Effector memory CD8-positive, alpha-beta T cell (primary cell): ENCODE results near the gene LDLRAD3.

Source experiments
- ATAC-seq: fragments of 150-1000 bp; cut with Tn5 transposase; replicated peaks from 2 replicates; pipeline ENCODE4 v1.10.0; 2021; ENCODE audit warnings: mild to moderate bottlenecking, moderate library complexity
- DNase-seq, 3 experiments: peaks; one replicate each; pipeline ENCODE4 v3.0.0; 2021
- H3K27ac Mint-ChIP-seq, 2 donors: one replicate each; pipeline ENCODE4 v1.8.0; 2022; ENCODE audit warnings: mild to moderate bottlenecking in 2 of 2, mixed read lengths in 2 of 2, moderate library complexity in 2 of 2
- H3K27me3 Mint-ChIP-seq, 2 donors: one replicate each; pipeline ENCODE4 v1.8.0; 2022; ENCODE audit warnings: mixed read lengths in 2 of 2
- H3K36me3 Mint-ChIP-seq: one replicate; pipeline ENCODE4 v1.8.0; 2022; ENCODE audit warnings: mild to moderate bottlenecking, moderate library complexity, mixed read lengths; ENCODE audit not compliant: insufficient read depth
- H3K4me1 Mint-ChIP-seq, 2 donors: one replicate each; pipeline ENCODE4 v1.8.0; 2022; ENCODE audit warnings: low read depth in 2 of 2, mixed read lengths in 2 of 2
- H3K4me3 Mint-ChIP-seq, 2 donors: one replicate each; pipeline ENCODE4 v1.8.0; 2022; ENCODE audit warnings: mild to moderate bottlenecking in 2 of 2, mixed read lengths in 2 of 2, moderate library complexity in 2 of 2
- H3K9me3 Mint-ChIP-seq, 2 donors: one replicate each; pipeline ENCODE4 v1.8.0; 2022; ENCODE audit warnings: mixed read lengths in 2 of 2

The LDLRAD3 gene

DNA sequence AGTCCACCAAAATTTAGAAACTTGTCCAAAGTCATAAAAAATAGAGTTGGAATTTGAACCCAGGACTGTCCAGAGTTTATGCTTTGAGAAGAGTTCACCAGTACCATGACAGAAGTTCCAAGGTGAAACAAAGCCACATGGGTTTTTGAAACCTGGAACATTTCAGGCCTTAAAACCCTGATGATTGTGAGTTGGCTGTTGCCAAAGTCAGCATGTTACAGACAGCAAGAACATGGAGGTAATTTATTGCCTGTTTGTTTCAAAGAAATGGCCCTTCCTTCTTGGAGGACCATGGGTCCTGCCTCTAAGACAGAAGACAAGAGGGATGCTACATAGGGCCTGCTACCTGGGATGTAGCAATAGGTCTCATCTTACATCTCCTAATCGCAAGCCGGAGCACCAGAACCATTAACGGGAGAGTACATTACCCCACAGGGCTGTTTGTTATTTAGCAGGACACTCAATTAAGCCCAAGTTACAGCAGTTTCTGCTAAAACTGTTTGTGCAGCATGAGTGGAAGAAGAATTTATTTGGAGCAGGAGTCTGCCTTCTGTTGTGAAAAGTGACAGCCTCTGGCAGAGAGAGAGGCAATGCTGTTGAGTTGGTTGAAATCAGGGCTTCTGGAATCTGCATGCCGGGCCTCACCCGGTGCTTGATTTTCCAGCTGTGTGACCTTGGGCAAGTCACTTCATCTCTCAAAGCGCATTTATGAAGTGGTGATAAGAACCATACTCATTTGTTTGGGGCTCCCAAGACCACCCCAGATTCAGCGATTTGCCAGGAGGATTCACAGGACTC, 136.2 kb downstream of the LDLRAD3 start:
- no peaks in the 10 kb centered on the region for H3K9me3 Mint-ChIP-seq
- H3K36me3 Mint-ChIP-seq: no peaks in the 10 kb centered on the region
- H3K27me3 Mint-ChIP-seq: peaks cover 14 to 28% of the 10 kb centered on the region in 2 donors
- no peak overlapping the region for H3K27ac Mint-ChIP-seq
- ATAC-seq (no peak), DNase-seq (no peak)
- no peak overlapping the region for H3K4me3 Mint-ChIP-seq
- no peaks in the 10 kb centered on the region for H3K4me1 Mint-ChIP-seq

DNA sequence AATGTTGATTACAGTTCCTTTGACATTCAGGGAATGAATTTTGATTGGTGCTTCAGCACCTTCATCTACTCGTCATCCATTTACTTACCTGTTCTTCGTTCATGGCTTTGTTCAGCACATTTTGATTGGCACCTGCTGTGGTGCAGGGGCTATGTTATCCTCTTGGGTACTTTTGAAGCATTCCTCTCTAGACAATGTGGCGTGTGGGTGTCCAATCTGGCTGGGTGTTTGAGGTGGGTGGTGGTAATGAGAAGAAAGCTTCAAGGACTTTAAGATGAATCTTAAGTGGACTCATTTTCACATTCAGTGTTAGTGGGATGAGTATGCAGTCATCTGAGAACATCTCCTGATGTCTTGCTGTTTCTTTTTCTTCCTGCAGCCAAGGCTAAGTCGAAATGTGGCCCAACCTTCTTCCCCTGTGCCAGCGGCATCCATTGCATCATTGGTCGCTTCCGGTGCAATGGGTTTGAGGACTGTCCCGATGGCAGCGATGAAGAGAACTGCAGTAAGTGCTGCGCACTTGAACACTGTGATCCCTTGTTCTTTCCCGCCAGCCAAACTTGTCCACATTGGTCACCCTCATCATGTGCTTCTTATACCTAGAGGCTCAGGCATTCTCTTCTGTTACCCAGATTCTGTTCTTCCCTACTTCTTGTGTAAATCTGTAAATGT, 137.5 kb downstream of the LDLRAD3 start:
- DNase-seq: no peak
- Mint-ChIP-seq H3K4me3 (no peak overlapping the region), H3K36me3 (no peaks in the 10 kb centered on the region), H3K9me3 (no peaks in the 10 kb centered on the region), H3K4me1 (no peaks in the 10 kb centered on the region), H3K27ac (no peak overlapping the region), H3K27me3 (peaks cover 8 to 26% of the 10 kb centered on the region in 2 donors)
- ATAC-seq: no peak

DNA sequence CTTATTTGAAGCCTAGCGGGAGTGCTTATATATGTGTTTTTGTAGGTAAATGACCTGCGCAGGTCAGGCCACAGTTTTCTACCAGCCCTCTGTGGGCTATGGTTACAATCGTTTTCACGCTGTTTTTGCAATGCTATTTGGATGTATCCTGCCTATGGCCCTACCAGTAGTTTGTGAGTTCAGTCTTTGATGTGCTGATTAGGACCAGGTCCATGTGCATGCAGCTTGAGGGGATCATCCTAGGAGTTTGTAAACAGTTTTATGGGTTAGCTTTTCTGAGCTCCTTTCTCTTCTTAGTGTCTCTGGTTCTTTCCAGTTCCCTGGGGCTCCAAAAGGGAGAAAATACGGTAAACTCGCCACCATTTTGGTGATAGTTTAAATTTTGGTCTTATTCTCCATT, 142.5 kb downstream of the LDLRAD3 start:
- H3K9me3 Mint-ChIP-seq: no peaks in the 10 kb centered on the region
- DNase-seq (no peak), ATAC-seq (no peak)
- no peaks in the 10 kb centered on the region for H3K4me1 Mint-ChIP-seq
- H3K27me3 Mint-ChIP-seq: peaks cover 20 to 32% of the 10 kb centered on the region in 2 donors
- peaks cover 2% of the 10 kb centered on the region for H3K36me3 Mint-ChIP-seq
- H3K4me3 Mint-ChIP-seq: no peak overlapping the region
- H3K27ac Mint-ChIP-seq: no peak overlapping the region

DNA sequence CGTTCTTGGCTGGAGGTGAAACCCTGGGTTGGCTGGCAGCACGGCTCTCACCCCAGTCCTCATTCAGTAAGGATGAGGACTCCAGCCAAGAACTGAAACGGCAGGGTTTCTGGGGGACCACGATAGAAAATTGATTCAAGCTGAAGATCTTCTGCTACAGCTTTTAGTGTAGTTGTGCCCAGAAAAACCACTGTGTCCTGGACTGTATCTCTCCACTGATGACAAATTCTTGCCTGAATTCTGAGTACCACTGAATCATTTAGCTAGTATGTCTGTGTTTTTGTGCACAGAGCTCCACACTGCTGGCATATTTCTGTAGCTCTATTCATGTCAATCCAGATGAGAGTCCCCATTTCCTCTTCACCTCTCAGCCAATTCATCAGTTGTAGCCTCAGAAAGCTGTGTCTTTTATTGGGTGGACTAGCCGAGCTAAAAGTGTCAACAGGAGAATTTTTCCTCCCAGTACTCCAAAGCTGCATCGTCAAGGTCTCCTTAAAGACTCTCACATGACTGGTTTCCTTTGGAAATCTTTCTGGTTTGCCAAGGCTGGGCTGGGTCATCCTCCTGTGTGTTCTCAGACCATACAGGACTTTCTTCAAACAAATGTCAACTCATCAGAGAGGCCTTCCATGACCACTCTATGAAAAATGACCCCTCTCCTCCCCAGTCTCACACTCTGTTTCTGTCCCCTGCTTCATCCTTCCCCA, 144.6 kb downstream of the LDLRAD3 start:
- Mint-ChIP-seq H3K4me3 (no peak overlapping the region), H3K9me3 (no peaks in the 10 kb centered on the region)
- no peak for ATAC-seq

DNA sequence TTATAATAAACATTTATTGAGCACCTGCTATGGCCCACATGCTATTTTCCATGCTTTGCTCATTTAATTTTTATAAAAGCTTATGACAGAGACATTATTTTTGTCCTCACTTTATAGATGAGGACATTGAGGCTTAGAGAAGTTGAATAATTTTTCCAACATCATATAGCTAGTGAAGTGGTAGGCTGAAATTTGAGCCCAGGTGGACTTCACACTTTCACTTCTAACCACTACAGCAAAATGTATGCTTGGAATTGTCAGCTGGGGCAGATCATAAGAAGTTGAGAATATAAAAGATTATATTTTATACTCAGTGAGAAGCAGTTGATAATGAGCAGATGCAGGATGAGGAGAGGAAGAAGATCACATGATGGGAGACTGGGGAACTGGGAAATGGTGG, 146.1 kb downstream of the LDLRAD3 start:
- no peak for ATAC-seq
- Mint-ChIP-seq H3K36me3 (peaks cover 2% of the 10 kb centered on the region), H3K4me1 (no peaks in the 10 kb centered on the region), H3K27me3 (peaks cover 48 to 55% of the 10 kb centered on the region in 2 donors), H3K27ac (no peak overlapping the region), H3K9me3 (no peaks in the 10 kb centered on the region), H3K4me3 (no peak overlapping the region)
- DNase-seq: no peak

More for the DNA sequence above, 144.6 kb downstream of the LDLRAD3 start:
- no peak overlapping the region for H3K27ac Mint-ChIP-seq
- H3K36me3 Mint-ChIP-seq: peaks cover 2% of the 10 kb centered on the region
- peaks cover 38 to 44% of the 10 kb centered on the region in 2 donors for H3K27me3 Mint-ChIP-seq
- DNase-seq: no peak
- H3K4me1 Mint-ChIP-seq: no peaks in the 10 kb centered on the region

DNA sequence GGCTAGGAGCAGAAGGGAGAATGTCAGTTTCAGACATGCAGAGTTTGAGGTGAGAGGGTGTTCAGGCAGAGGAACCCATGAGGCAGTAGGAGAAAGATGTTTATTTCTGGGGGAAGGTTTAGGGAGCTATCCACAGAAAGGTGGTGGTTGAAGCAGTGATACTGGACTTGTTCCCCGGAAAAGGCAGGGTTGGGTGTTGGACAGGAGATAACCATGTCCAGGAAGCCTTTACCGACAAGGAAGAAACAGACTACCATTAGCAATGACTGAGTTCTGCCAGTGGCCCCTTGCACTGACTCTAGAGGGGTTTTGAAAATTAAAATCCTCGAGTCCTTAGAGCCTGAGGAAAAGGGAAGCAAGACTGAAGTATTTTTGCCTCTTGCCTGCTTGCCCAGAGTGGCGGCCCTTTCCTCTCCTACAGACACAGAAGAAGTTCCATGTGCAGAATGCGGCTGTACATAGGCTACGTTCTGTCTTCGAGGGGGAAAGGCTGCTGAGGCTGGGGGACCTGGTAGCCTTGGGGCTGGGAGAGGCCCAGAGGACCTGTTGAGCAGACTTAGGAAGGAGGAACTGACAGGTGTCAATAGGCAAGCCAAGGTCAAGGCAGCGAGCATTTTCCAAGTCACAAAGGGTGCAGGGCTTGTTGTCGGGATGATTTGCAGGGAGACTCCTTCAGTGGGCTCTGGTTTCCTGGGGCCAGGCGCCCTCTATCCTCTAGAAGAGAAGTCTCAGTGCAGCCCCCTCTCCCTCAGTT, 146.7 kb downstream of the LDLRAD3 start:
- no peaks in the 10 kb centered on the region for H3K9me3 Mint-ChIP-seq
- peaks cover 2% of the 10 kb centered on the region for H3K36me3 Mint-ChIP-seq
- no peaks in the 10 kb centered on the region for H3K4me1 Mint-ChIP-seq
- DNase-seq (no peak), ATAC-seq (no peak)
- no peak overlapping the region for H3K27ac Mint-ChIP-seq
- H3K4me3 Mint-ChIP-seq: no peak overlapping the region
- H3K27me3 Mint-ChIP-seq: peaks cover 48 to 55% of the 10 kb centered on the region in 2 donors

DNA sequence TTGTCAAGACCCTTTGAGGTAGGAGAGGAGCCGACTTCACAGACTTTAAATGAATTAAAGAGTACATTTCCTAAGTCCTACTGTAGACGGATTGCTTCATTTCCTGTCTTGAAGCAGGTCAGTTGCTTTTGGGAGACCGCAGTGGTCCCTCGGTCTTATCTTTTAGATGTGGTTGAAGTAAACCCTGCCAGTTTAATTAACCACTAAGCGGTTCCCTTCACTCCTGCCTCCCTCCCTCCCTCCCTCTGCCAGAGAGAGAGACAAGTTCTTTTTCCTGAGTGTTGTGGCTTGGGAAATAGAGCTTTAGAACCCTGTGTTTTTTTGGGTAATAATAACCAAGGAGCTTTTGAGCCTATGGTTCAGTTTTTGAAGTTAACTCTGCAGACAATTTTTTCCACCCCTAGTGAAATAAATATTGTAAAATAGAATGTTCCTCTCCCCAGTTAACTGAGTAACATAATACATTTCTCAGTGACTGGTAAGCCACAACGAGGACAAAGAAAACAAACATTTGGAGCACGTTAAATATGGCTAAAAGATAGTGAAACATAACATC, 147.5 kb downstream of the LDLRAD3 start:
- no peaks in the 10 kb centered on the region for H3K4me1 Mint-ChIP-seq
- ATAC-seq (no peak), DNase-seq (no peak)
- H3K27me3 Mint-ChIP-seq: peaks cover 48 to 55% of the 10 kb centered on the region in 2 donors
- H3K9me3 Mint-ChIP-seq: no peaks in the 10 kb centered on the region
- H3K36me3 Mint-ChIP-seq: peaks cover 2% of the 10 kb centered on the region
- no peak overlapping the region for H3K4me3 Mint-ChIP-seq
- H3K27ac Mint-ChIP-seq: no peak overlapping the region

DNA sequence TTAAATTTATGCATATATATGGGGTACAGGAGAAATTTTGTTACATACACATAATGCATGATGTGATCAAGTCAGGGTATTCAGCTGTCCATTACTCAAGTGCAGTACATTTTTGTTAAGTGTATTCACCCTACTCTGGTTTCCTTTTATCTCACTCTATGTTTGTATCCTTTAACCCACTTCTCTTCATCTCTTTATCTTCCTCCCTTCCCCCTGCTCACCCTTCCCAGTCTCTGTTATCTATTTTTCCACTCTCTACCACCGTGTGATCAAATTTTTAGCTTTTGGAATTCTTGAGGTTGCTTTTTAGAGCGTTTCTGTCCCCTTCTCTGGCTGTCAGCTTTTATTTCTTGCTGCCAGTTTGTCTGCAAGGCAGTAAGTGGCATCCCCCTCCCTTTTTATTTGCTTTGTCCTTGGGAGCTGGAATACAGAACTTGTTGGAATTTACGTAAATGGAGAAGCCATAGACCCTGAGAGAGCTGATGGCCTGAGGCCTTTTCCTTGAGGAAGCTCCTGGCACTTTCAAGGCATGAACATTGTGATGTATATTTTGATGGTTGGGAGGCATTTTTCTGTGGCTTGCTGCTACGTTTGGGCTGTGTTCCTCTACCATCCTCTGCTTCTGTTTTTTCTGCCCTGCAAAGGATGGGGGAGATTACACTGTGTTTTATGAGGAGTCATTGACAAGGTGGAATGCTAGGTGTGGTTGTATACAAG, 148.6 kb downstream of the LDLRAD3 start:
- no peak for DNase-seq
- ATAC-seq: no peak
- no peaks in the 10 kb centered on the region for H3K4me1 Mint-ChIP-seq
- H3K4me3 Mint-ChIP-seq: no peak overlapping the region
- H3K27ac Mint-ChIP-seq: no peak overlapping the region
- H3K36me3 Mint-ChIP-seq: peaks cover 2% of the 10 kb centered on the region
- H3K9me3 Mint-ChIP-seq: no peaks in the 10 kb centered on the region
- peaks cover 58 to 64% of the 10 kb centered on the region in 2 donors for H3K27me3 Mint-ChIP-seq

DNA sequence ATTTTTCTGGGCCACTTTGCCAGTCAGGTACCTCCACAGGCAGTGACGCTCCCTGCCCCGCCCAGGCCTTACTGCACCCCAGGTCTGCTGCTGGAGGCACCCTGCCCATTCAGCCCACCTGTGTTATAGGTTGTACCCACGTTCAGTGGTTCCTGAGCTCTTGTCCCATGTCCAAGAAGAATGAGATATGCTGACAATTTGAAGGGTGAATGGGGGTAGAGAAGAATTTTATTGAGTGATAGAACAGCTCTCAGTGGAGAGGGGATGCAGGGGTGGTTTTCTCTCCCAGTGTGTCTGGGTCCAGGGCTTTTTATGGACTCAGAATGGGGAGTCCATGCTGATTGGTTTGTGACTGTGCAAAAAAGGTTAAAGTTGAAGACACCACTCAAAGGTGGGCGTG, 149.7 kb downstream of the LDLRAD3 start:
- no peak overlapping the region for H3K27ac Mint-ChIP-seq
- no peaks in the 10 kb centered on the region for H3K9me3 Mint-ChIP-seq
- H3K36me3 Mint-ChIP-seq: no peaks in the 10 kb centered on the region
- ATAC-seq (no peak), DNase-seq (no peak)
- H3K4me3 Mint-ChIP-seq: no peak overlapping the region
- peaks cover 61% of the 10 kb centered on the region in 2 donors for H3K27me3 Mint-ChIP-seq
- H3K4me1 Mint-ChIP-seq: no peaks in the 10 kb centered on the region

DNA sequence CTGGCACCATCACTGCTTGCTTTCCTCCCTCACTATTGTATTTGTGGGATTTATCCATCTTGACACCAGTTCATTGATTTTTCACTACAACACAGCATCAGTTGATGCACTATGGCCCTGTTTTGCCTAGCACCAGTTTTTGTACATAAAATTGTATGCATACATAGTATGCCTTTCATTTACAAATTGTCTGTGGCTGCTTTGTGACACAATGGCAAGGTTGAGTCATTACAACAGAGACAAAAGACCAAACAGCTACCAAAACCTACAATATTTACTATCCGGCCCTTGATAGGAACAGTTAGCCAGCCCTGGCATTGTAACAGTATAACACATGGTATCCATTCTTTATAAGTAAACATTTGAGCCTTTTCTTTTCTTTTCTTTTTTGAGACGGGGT, 150.3 kb downstream of the LDLRAD3 start:
- Mint-ChIP-seq H3K27me3 (peaks cover 55 to 61% of the 10 kb centered on the region in 2 donors), H3K4me3 (no peak overlapping the region), H3K9me3 (no peaks in the 10 kb centered on the region), H3K4me1 (no peaks in the 10 kb centered on the region), H3K36me3 (no peaks in the 10 kb centered on the region), H3K27ac (no peak overlapping the region)
- no peak for ATAC-seq
- DNase-seq: no peak

DNA sequence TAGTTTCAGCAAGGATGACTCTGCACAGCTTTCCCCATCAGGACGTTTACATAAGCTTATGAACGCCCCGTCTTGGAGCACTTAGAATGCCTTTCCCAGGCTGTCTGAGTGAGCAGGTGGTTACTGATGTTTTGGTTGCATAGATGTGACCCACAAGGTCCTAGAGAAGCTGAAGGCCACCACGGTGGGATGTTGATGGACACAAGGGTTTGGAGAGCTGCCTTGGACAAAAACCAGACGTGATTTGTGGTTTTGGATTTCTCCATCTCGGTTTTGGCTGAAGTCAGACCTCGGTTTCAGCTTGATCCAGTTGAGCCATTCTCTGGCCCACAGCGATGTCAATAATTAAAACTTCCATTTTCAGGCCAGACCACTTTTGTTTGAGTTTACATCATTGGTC, 151.9 kb downstream of the LDLRAD3 start:
- peaks cover 43 to 57% of the 10 kb centered on the region in 2 donors for H3K27me3 Mint-ChIP-seq
- no peaks in the 10 kb centered on the region for H3K36me3 Mint-ChIP-seq
- no peak for ATAC-seq
- no peaks in the 10 kb centered on the region for H3K9me3 Mint-ChIP-seq
- no peak for DNase-seq
- H3K4me3 Mint-ChIP-seq: no peak overlapping the region
- no peak overlapping the region for H3K27ac Mint-ChIP-seq
- no peaks in the 10 kb centered on the region for H3K4me1 Mint-ChIP-seq

DNA sequence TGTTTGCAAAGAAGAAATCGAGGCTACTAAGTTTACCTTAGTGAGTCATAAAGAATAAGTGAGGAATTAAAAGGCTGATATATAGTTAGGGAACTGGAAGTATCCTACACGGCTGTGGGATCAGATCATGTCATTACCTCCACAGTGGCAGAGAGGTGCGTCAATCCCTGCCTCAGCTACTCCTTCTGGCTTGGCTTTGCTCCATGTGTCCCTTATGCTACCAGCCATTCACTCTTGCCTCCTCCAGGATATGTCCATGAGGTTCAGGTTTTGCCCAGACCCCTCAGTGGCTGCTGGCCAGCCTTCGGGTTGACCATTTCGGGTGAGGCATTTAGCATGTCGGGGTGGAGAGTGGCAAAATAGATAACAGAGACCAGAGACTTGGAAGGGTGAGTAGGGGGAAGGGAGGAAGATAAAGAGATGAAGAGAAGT, 153.4 kb downstream of the LDLRAD3 start:
- DNase-seq (no peak), ATAC-seq (no peak)
- H3K36me3 Mint-ChIP-seq: no peaks in the 10 kb centered on the region
- no peaks in the 10 kb centered on the region for H3K9me3 Mint-ChIP-seq
- H3K27me3 Mint-ChIP-seq: peaks cover 36 to 44% of the 10 kb centered on the region in 2 donors
- H3K4me3 Mint-ChIP-seq: no peak overlapping the region
- H3K27ac Mint-ChIP-seq: no peak overlapping the region
- no peaks in the 10 kb centered on the region for H3K4me1 Mint-ChIP-seq
